Right forelimb (tissue), 1 donor: ENCODE measurements around the gene ARL16.
"Not testable (repeated sequence)": the region's sequence is repeated elsewhere in the genome, so short reads cannot be mapped to it uniquely, and the experiment has no call there.

Experiments used
- DNase-seq: peaks from one replicate; pipeline ENCODE4 v3.0.0-alpha.2; 2018

Gene ARL16

GRCh38 chr17:81695211-81695610 lies 11.6 kb upstream of the ARL16 start:
- DNase-seq: no peak

GRCh38 chr17:81694810-81695209 lies 11.2 kb upstream of the ARL16 start:
- no peak for DNase-seq

- no peak for DNase-seq
These were observed 10.1 kb upstream of the ARL16 start for GRCh38 chr17:81693509-81694210.

- no peak for DNase-seq
These were observed 8.0 kb upstream of the ARL16 start for GRCh38 chr17:81691608-81692007.

- DNase-seq: no peak
These were observed 7.6 kb upstream of the ARL16 start for GRCh38 chr17:81691196-81691595.

GRCh38 chr17:81690549-81690948 lies 7.0 kb upstream of the ARL16 start:
- no peak for DNase-seq

GRCh38 chr17:81690066-81690465 lies 6.5 kb upstream of the ARL16 start:
- DNase-seq: no peak

GRCh38 chr17:81688616-81689015 lies 5.0 kb upstream of the ARL16 start:
- DNase-seq: no peak

GRCh38 chr17:81687770-81688541 lies 4.4 kb upstream of the ARL16 start:
- DNase-seq: no peak

- no peak for DNase-seq
These were observed 3.0 kb upstream of the ARL16 start for GRCh38 chr17:81686614-81687013.

- DNase-seq: no peak
These were observed 1.5 kb upstream of the ARL16 start for GRCh38 chr17:81685108-81685507.

GRCh38 chr17:81684442-81684911 lies 880 bp upstream of the ARL16 start:
- DNase-seq: no peak

GRCh38 chr17:81683208-81683583 lies 401 bp downstream of the ARL16 start:
- DNase-seq: no peak

- DNase-seq: no peak
These were observed 911 bp downstream of the ARL16 start for GRCh38 chr17:81682565-81683207.

- DNase-seq: no peak
These were observed 1.9 kb downstream of the ARL16 start for GRCh38 chr17:81681672-81682071.

- DNase-seq: no peak
These were observed 3.4 kb downstream of the ARL16 start for GRCh38 chr17:81680150-81680549.

GRCh38 chr17:81676906-81677305 lies 6.7 kb downstream of the ARL16 start:
- no peak for DNase-seq

GRCh38 chr17:81675515-81676221 lies 7.9 kb downstream of the ARL16 start:
- DNase-seq: not testable (repeated sequence)

GRCh38 chr17:81673561-81674258 lies 9.9 kb downstream of the ARL16 start:
- DNase-seq: no peak

- no peak for DNase-seq
These were observed 10.6 kb downstream of the ARL16 start for GRCh38 chr17:81672954-81673353.

GRCh38 chr17:81672504-81672903 lies 11.1 kb downstream of the ARL16 start:
- DNase-seq: no peak

GRCh38 chr17:81667754-81668153 lies 15.8 kb downstream of the ARL16 start:
- DNase-seq: no peak
